WTC11 (cell line): ENCODE measurements around the gene RIBC2. TPM values are rescaled to one million over a fixed set of nuclear protein-coding genes. Genes with fewer than 3 reads are reported as not detected.

Experiments
- CREM ChIP-seq: sonication (generic); formaldehyde crosslinking; IDR thresholded peaks from 2 replicates; pipeline ENCODE4 v1.8.1; 2022; ENCODE audit warnings: mild to moderate bottlenecking, missing genetic modification reagents, moderate library complexity
- ELF4 ChIP-seq: sonication (generic); formaldehyde crosslinking; IDR thresholded peaks from 2 replicates; pipeline ENCODE4 v1.8.1; 2022; ENCODE audit warnings: low read depth, mild to moderate bottlenecking, moderate library complexity, missing genetic modification reagents
- EMX1 ChIP-seq: fragments of 250-450 bp; sonication (Bioruptor Pico); IDR thresholded peaks from 2 replicates; pipeline ENCODE4 v1.8.0; 2021; ENCODE audit warnings: mild to moderate bottlenecking
- ETV6 ChIP-seq: sonication (generic); formaldehyde crosslinking; IDR thresholded peaks from 2 replicates; pipeline ENCODE4 v1.8.1; 2022; ENCODE audit warnings: mild to moderate bottlenecking, missing genetic modification reagents
- FOXP1 ChIP-seq: sonication (generic); formaldehyde crosslinking; IDR thresholded peaks from 2 replicates; pipeline ENCODE4 v1.8.0; 2022; ENCODE audit warnings: missing genetic modification reagents, mild to moderate bottlenecking, moderate library complexity, borderline replicate concordance
- SMAD3 ChIP-seq: sonication (generic); formaldehyde crosslinking; IDR thresholded peaks from 2 replicates; pipeline ENCODE4 v1.8.0; 2022; ENCODE audit warnings: missing genetic modification reagents, mild to moderate bottlenecking, borderline replicate concordance
- SP1 ChIP-seq: sonication (generic); formaldehyde crosslinking; conservative IDR thresholded peaks from 2 replicates; pipeline ENCODE4 v1.8.1; 2022; ENCODE audit warnings: missing genetic modification reagents
- TEAD1 ChIP-seq: sonication (generic); formaldehyde crosslinking; IDR thresholded peaks from 2 replicates; pipeline ENCODE4 v1.8.0; 2022; ENCODE audit warnings: mild to moderate bottlenecking, missing genetic modification reagents
- TP53 ChIP-seq: sonication (generic); formaldehyde crosslinking; IDR thresholded peaks from 2 replicates; pipeline ENCODE4 v1.8.1; 2023; ENCODE audit warnings: mild to moderate bottlenecking, missing genetic modification reagents
- ZNF263 ChIP-seq: sonication (generic); formaldehyde crosslinking; IDR thresholded peaks from 2 replicates; pipeline ENCODE4 v1.8.1; 2022; ENCODE audit warnings: low read depth, mild to moderate bottlenecking, moderate library complexity, missing genetic modification reagents
- total RNA-seq: library from RNA; stranded (reverse); gene quantifications from 3 replicates; pipeline ENCODE4 v1.2.3, GENCODE V29; 2021
- TF ChIP-seq, protein P1 (sequence below): sonication (generic); formaldehyde crosslinking; IDR thresholded peaks from 2 replicates; pipeline ENCODE4 v1.8.1; 2023; ENCODE audit warnings: mild to moderate bottlenecking, missing genetic modification reagents
- TF ChIP-seq, protein P2 (sequence below): sonication (generic); formaldehyde crosslinking; IDR thresholded peaks from 2 replicates; pipeline ENCODE4 v1.8.0; 2022; ENCODE audit warnings: mild to moderate bottlenecking, missing genetic modification reagents
- TF ChIP-seq, protein P3 (sequence below): sonication (generic); formaldehyde crosslinking; IDR thresholded peaks from 2 replicates; pipeline ENCODE4 v1.8.0; 2022; ENCODE audit warnings: missing genetic modification reagents
- TF ChIP-seq, protein P4 (sequence below): sonication (generic); formaldehyde crosslinking; IDR thresholded peaks from 2 replicates; pipeline ENCODE4 v1.8.0; 2022; ENCODE audit warnings: mild to moderate bottlenecking, missing genetic modification reagents
- TF ChIP-seq, protein P5 (sequence below): fragments of 250-450 bp; sonication (Bioruptor Pico); IDR thresholded peaks from 2 replicates; pipeline ENCODE4 v1.9.0; 2021; ENCODE audit warnings: mild to moderate bottlenecking, borderline replicate concordance
- TF ChIP-seq, protein P6 (sequence below): fragments of 250-450 bp; sonication (Bioruptor Pico); IDR thresholded peaks from 2 replicates; pipeline ENCODE4 v1.9.0; 2021; ENCODE audit warnings: moderate library complexity, mild to moderate bottlenecking, inconsistent platforms, borderline replicate concordance
- TF ChIP-seq, protein P7 (sequence below): sonication (generic); formaldehyde crosslinking; IDR thresholded peaks from 2 replicates; pipeline ENCODE4 v1.8.1; 2023; ENCODE audit warnings: mild to moderate bottlenecking, missing genetic modification reagents, borderline replicate concordance
- TF ChIP-seq, protein P8 (sequence below): sonication (generic); formaldehyde crosslinking; IDR thresholded peaks from 2 replicates; pipeline ENCODE4 v1.8.1; 2023; ENCODE audit warnings: mild to moderate bottlenecking, moderate library complexity, missing genetic modification reagents

The RIBC2 gene
- total RNA-seq, 1 experiment from 2014 or later, result 2.4 TPM

DNA sequence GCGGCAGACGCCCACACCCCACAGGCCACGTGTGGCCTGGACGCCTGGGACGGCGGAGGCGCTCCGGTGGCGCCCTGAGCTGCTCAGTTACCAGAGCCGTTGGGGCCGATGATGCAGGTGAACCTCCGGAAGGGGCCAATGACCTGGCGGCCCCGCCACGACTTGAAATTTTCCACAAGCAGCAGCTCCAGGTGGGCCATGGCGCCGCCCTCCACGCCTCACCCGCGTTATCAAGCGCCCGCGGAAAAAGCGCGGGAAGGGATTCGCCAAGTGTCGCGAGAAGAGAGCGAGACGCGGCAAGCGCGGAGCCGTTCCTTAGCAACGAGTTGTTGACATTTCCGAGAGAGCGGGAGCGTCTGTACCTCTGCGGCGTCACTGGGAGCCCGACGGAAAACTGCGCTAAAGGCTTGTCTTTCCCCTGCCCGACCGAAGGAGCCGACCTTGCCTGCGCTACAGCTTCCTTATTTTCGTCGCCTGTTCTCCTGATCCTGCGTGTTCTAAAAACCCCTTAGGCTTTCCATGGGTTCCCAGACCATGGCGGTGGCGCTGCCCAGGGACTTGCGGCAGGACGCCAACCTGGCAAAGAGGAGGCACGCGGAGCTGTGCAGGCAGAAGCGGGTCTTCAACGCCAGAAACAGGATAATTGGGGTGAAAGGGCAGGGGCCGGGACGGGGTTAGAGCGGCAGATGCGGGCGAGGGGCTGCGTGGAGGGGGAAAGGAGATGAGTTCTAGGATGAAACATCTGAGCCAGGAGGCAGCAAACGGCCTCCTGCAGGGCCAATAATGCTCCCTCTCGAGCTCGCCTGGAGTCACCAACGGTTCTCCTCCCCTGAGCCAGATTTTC lies at the start of gene RIBC2, which contains the start of gene SMC1B (continued):
- peak; percentile 85; the same call in 1 of the 2 replicates for TF ChIP-seq SMAD3
- TF ChIP-seq, protein P1, sequence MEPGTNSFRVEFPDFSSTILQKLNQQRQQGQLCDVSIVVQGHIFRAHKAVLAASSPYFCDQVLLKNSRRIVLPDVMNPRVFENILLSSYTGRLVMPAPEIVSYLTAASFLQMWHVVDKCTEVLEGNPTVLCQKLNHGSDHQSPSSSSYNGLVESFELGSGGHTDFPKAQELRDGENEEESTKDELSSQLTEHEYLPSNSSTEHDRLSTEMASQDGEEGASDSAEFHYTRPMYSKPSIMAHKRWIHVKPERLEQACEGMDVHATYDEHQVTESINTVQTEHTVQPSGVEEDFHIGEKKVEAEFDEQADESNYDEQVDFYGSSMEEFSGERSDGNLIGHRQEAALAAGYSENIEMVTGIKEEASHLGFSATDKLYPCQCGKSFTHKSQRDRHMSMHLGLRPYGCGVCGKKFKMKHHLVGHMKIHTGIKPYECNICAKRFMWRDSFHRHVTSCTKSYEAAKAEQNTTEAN (CRISPR knock-in tag), result peak; percentile 93
- TF ChIP-seq, protein P2, sequence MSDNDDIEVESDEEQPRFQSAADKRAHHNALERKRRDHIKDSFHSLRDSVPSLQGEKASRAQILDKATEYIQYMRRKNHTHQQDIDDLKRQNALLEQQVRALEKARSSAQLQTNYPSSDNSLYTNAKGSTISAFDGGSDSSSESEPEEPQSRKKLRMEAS, result peak; percentile 100
- TF ChIP-seq, protein P3, sequence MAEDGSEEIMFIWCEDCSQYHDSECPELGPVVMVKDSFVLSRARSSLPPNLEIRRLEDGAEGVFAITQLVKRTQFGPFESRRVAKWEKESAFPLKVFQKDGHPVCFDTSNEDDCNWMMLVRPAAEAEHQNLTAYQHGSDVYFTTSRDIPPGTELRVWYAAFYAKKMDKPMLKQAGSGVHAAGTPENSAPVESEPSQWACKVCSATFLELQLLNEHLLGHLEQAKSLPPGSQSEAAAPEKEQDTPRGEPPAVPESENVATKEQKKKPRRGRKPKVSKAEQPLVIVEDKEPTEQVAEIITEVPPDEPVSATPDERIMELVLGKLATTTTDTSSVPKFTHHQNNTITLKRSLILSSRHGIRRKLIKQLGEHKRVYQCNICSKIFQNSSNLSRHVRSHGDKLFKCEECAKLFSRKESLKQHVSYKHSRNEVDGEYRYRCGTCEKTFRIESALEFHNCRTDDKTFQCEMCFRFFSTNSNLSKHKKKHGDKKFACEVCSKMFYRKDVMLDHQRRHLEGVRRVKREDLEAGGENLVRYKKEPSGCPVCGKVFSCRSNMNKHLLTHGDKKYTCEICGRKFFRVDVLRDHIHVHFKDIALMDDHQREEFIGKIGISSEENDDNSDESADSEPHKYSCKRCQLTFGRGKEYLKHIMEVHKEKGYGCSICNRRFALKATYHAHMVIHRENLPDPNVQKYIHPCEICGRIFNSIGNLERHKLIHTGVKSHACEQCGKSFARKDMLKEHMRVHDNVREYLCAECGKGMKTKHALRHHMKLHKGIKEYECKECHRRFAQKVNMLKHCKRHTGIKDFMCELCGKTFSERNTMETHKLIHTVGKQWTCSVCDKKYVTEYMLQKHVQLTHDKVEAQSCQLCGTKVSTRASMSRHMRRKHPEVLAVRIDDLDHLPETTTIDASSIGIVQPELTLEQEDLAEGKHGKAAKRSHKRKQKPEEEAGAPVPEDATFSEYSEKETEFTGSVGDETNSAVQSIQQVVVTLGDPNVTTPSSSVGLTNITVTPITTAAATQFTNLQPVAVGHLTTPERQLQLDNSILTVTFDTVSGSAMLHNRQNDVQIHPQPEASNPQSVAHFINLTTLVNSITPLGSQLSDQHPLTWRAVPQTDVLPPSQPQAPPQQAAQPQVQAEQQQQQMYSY (CRISPR knock-in tag), result peak; percentile 66
- TF ChIP-seq, protein P4, sequence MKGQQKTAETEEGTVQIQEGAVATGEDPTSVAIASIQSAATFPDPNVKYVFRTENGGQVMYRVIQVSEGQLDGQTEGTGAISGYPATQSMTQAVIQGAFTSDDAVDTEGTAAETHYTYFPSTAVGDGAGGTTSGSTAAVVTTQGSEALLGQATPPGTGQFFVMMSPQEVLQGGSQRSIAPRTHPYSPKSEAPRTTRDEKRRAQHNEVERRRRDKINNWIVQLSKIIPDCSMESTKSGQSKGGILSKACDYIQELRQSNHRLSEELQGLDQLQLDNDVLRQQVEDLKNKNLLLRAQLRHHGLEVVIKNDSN (CRISPR knock-in tag), result peak; percentile 74
- peak; percentile 75; the same call in 1 of the 2 replicates for TF ChIP-seq ZNF263 (CRISPR knock-in tag)
- peak; percentile 94 for TF ChIP-seq ELF4 (CRISPR knock-in tag)
- TF ChIP-seq, protein P5, sequence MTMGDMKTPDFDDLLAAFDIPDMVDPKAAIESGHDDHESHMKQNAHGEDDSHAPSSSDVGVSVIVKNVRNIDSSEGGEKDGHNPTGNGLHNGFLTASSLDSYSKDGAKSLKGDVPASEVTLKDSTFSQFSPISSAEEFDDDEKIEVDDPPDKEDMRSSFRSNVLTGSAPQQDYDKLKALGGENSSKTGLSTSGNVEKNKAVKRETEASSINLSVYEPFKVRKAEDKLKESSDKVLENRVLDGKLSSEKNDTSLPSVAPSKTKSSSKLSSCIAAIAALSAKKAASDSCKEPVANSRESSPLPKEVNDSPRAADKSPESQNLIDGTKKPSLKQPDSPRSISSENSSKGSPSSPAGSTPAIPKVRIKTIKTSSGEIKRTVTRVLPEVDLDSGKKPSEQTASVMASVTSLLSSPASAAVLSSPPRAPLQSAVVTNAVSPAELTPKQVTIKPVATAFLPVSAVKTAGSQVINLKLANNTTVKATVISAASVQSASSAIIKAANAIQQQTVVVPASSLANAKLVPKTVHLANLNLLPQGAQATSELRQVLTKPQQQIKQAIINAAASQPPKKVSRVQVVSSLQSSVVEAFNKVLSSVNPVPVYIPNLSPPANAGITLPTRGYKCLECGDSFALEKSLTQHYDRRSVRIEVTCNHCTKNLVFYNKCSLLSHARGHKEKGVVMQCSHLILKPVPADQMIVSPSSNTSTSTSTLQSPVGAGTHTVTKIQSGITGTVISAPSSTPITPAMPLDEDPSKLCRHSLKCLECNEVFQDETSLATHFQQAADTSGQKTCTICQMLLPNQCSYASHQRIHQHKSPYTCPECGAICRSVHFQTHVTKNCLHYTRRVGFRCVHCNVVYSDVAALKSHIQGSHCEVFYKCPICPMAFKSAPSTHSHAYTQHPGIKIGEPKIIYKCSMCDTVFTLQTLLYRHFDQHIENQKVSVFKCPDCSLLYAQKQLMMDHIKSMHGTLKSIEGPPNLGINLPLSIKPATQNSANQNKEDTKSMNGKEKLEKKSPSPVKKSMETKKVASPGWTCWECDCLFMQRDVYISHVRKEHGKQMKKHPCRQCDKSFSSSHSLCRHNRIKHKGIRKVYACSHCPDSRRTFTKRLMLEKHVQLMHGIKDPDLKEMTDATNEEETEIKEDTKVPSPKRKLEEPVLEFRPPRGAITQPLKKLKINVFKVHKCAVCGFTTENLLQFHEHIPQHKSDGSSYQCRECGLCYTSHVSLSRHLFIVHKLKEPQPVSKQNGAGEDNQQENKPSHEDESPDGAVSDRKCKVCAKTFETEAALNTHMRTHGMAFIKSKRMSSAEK, result peak; percentile 87
- TF ChIP-seq, protein P6, sequence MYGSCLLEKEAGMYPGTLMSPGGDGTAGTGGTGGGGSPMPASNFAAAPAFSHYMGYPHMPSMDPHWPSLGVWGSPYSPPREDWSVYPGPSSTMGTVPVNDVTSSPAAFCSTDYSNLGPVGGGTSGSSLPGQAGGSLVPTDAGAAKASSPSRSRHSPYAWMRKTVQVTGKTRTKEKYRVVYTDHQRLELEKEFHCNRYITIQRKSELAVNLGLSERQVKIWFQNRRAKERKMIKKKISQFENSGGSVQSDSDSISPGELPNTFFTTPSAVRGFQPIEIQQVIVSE (CRISPR knock-in tag), result no peak
- TF ChIP-seq, protein P7, sequence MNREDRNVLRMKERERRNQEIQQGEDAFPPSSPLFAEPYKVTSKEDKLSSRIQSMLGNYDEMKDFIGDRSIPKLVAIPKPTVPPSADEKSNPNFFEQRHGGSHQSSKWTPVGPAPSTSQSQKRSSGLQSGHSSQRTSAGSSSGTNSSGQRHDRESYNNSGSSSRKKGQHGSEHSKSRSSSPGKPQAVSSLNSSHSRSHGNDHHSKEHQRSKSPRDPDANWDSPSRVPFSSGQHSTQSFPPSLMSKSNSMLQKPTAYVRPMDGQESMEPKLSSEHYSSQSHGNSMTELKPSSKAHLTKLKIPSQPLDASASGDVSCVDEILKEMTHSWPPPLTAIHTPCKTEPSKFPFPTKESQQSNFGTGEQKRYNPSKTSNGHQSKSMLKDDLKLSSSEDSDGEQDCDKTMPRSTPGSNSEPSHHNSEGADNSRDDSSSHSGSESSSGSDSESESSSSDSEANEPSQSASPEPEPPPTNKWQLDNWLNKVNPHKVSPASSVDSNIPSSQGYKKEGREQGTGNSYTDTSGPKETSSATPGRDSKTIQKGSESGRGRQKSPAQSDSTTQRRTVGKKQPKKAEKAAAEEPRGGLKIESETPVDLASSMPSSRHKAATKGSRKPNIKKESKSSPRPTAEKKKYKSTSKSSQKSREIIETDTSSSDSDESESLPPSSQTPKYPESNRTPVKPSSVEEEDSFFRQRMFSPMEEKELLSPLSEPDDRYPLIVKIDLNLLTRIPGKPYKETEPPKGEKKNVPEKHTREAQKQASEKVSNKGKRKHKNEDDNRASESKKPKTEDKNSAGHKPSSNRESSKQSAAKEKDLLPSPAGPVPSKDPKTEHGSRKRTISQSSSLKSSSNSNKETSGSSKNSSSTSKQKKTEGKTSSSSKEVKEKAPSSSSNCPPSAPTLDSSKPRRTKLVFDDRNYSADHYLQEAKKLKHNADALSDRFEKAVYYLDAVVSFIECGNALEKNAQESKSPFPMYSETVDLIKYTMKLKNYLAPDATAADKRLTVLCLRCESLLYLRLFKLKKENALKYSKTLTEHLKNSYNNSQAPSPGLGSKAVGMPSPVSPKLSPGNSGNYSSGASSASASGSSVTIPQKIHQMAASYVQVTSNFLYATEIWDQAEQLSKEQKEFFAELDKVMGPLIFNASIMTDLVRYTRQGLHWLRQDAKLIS, result peak; percentile 97; the same call in 1 of the 2 replicates
- TF ChIP-seq CREM (CRISPR knock-in tag), result peak; percentile 89
- TF ChIP-seq, protein P8, sequence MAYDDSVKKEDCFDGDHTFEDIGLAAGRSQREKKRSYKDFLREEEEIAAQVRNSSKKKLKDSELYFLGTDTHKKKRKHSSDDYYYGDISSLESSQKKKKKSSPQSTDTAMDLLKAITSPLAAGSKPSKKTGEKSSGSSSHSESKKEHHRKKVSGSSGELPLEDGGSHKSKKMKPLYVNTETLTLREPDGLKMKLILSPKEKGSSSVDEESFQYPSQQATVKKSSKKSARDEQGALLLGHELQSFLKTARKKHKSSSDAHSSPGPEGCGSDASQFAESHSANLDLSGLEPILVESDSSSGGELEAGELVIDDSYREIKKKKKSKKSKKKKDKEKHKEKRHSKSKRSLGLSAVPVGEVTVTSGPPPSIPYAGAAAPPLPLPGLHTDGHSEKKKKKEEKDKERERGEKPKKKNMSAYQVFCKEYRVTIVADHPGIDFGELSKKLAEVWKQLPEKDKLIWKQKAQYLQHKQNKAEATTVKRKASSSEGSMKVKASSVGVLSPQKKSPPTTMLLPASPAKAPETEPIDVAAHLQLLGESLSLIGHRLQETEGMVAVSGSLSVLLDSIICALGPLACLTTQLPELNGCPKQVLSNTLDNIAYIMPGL (CRISPR knock-in tag), result peak; percentile 63; the same call in 1 of the 2 replicates
- TF ChIP-seq SP1, result 0 out of 2 replicates have a peak, but pooled peaks have one; percentile 41
- TF ChIP-seq ETV6 (CRISPR knock-in tag), result peak; percentile 98
- peak; percentile 94; the same call in 1 of the 2 replicates for TF ChIP-seq TEAD1 (CRISPR knock-in tag)
- TF ChIP-seq FOXP1 (CRISPR knock-in tag), result peak; percentile 99
- TF ChIP-seq TP53 (CRISPR knock-in tag), result peak; percentile 95
- TF ChIP-seq EMX1 (CRISPR knock-in tag), result no peak
